GM19468 (cell line): ENCODE data around the gene GSE1.

Source experiments
- ATAC-seq: cut with Tn5 transposase; IDR thresholded peaks from one replicate; pipeline ENCODE4 v1.9.1; 2021; ENCODE audit warnings: mild to moderate bottlenecking, moderate library complexity, moderate number of reproducible peaks; ENCODE audit not compliant: unreplicated experiment; ENCODE audit errors: extremely low read depth

The GSE1 gene

GRCh38 chr16:85612801-85613603, at the start of gene GSE1:
TSS of gene GSE1 (plus strand) at chr16:85613322. CDS start at chr16:85613392, 70 bp downstream.
- no peak for ATAC-seq

- ATAC-seq = no peak
Observed at GRCh38 chr16:85563515-85564276, 49.4 kb upstream of the GSE1 start.

GRCh38 chr16:85564277-85565051, 48.7 kb upstream of the GSE1 start:
- no peak for ATAC-seq

GRCh38 chr16:85565340-85565739, 47.8 kb upstream of the GSE1 start:
- ATAC-seq = no peak

GRCh38 chr16:85565801-85566526, 47.2 kb upstream of the GSE1 start:
- no peak for ATAC-seq

- ATAC-seq = no peak
Observed at GRCh38 chr16:85566561-85567100, 46.5 kb upstream of the GSE1 start.

GRCh38 chr16:85567101-85567866, 45.8 kb upstream of the GSE1 start:
- no peak for ATAC-seq

GRCh38 chr16:85567935-85568334, 45.2 kb upstream of the GSE1 start:
- ATAC-seq = no peak

GRCh38 chr16:85568519-85568918, 44.6 kb upstream of the GSE1 start:
- ATAC-seq = no peak

- ATAC-seq = no peak
Observed at GRCh38 chr16:85569039-85569614, 44.0 kb upstream of the GSE1 start.

- ATAC-seq = peak; percentile 43
Observed at GRCh38 chr16:85569615-85570212, 43.4 kb upstream of the GSE1 start.

- ATAC-seq = no peak
Observed at GRCh38 chr16:85570213-85570734, 42.8 kb upstream of the GSE1 start.

- no peak for ATAC-seq
Observed at GRCh38 chr16:85570735-85571562, 42.2 kb upstream of the GSE1 start.

GRCh38 chr16:85571563-85571812, 41.6 kb upstream of the GSE1 start:
- no peak for ATAC-seq

- ATAC-seq = no peak
Observed at GRCh38 chr16:85571813-85572619, 41.1 kb upstream of the GSE1 start.

GRCh38 chr16:85573045-85573695, 40.0 kb upstream of the GSE1 start:
- no peak for ATAC-seq
